HUES64 (cell line): Measurements from ENCODE around the gene ACSBG1.

ENCODE experiments used
- H3K27ac ChIP-seq: 2 replicates; pipeline ENCODE4 v1.7.0; 2013; ENCODE audit warnings: low read depth, low read length, inconsistent platforms
- H3K27me3 ChIP-seq: 2 replicates; pipeline ENCODE4 v1.6.1; 2013; ENCODE audit warnings: mild to moderate bottlenecking, low read length; ENCODE audit not compliant: insufficient read depth
- H3K36me3 ChIP-seq: 2 replicates; pipeline ENCODE4 v1.6.1; 2013; ENCODE audit warnings: mild to moderate bottlenecking, low read length; ENCODE audit not compliant: insufficient read depth
- H3K4me1 ChIP-seq: 2 replicates; pipeline ENCODE4 v1.6.1; 2013; ENCODE audit warnings: mild to moderate bottlenecking, low read length, moderate library complexity; ENCODE audit not compliant: insufficient read depth
- H3K4me3 ChIP-seq: 2 replicates; pipeline ENCODE4 v1.5.1; 2013; ENCODE audit warnings: mild to moderate bottlenecking, low read length, moderate library complexity
- H3K9ac ChIP-seq: 2 replicates; pipeline ENCODE4 v1.6.1; 2013; ENCODE audit warnings: mild to moderate bottlenecking, low read depth, low read length
- H3K9me3 ChIP-seq: 2 replicates; pipeline ENCODE4 v1.6.1; 2013; ENCODE audit warnings: low read depth, low read length; ENCODE audit not compliant: insufficient read depth
- WGBS: fragments of 150-250, 120-280 bp; methylation state at CpG from one replicate; pipeline ENCODE4 v1.1.7; 2013; ENCODE audit warnings: missing lambda C conversion rate; 5-methylcytosine and 5-hydroxymethylcytosine counted together

ACSBG1 gene

GRCh38 chr15:78265137-78265460 is 30.7 kb upstream of the ACSBG1 start:
- H3K27me3 ChIP-seq, result peaks cover 32% of the 10 kb centered on the region
- no peaks in the 10 kb centered on the region for H3K36me3 ChIP-seq
- 78% methylated on average over 12 of the region's 12 CpGs for WGBS
- H3K9me3 ChIP-seq, result no peaks in the 10 kb centered on the region
- H3K27ac ChIP-seq, result no peak overlapping the region
- no peaks in the 10 kb centered on the region for H3K4me1 ChIP-seq
- peak overlapping the region; percentile 54 for H3K4me3 ChIP-seq
- H3K9ac ChIP-seq, result peak overlapping the region; percentile 43; the same call in 1 of the 2 replicates

- Histone ChIP-seq H3K4me1 (no peaks in the 10 kb centered on the region), H3K27ac (no peak within 1 kb of the TSS), H3K27me3 (peaks cover 32% of the 10 kb centered on the region), H3K4me3 (peak within 1 kb of the TSS; percentile 54), H3K9me3 (no peaks in the 10 kb centered on the region), H3K9ac (peak within 1 kb of the TSS; percentile 56), H3K36me3 (no peaks in the 10 kb centered on the region)
- WGBS, result 57% methylated on average over 107 of the region's 107 CpGs
Observed at GRCh38 chr15:78264304-78265136, 30.2 kb upstream of the ACSBG1 start, which contains the start of gene DNAJA4. DNAJA4 (plus strand) TSS chr15:78264562; CDS start chr15:78264764, 202 bp downstream.

GRCh38 chr15:78263907-78264303 is 29.5 kb upstream of the ACSBG1 start:
- H3K9me3 ChIP-seq, result no peaks in the 10 kb centered on the region
- 88% methylated on average over 23 of the region's 23 CpGs for WGBS
- peaks cover 32% of the 10 kb centered on the region for H3K27me3 ChIP-seq
- H3K4me1 ChIP-seq, result no peaks in the 10 kb centered on the region
- H3K9ac ChIP-seq, result peak overlapping the region; percentile 56
- no peak overlapping the region for H3K27ac ChIP-seq
- peak overlapping the region; percentile 44 for H3K4me3 ChIP-seq
- H3K36me3 ChIP-seq, result no peaks in the 10 kb centered on the region

- 90% methylated on average over 7 of the region's 7 CpGs for WGBS
- H3K9me3 ChIP-seq, result no peaks in the 10 kb centered on the region
Observed at GRCh38 chr15:78263351-78263781, 29.0 kb upstream of the ACSBG1 start.

GRCh38 chr15:78261062-78261461 is 26.7 kb upstream of the ACSBG1 start:
- Histone ChIP-seq H3K27ac (no peak overlapping the region), H3K27me3 (peaks cover 32% of the 10 kb centered on the region), H3K4me1 (no peaks in the 10 kb centered on the region), H3K9ac (no peak overlapping the region), H3K36me3 (no peaks in the 10 kb centered on the region), H3K9me3 (no peaks in the 10 kb centered on the region), H3K4me3 (no peak overlapping the region)
- WGBS, result 92% methylated on average over 3 of the region's 3 CpGs

More at GRCh38 chr15:78263351-78263781, 29.0 kb upstream of the ACSBG1 start:
- Histone ChIP-seq H3K4me1 (no peaks in the 10 kb centered on the region), H3K4me3 (no peak overlapping the region), H3K27ac (no peak overlapping the region), H3K36me3 (no peaks in the 10 kb centered on the region), H3K9ac (no peak overlapping the region), H3K27me3 (peaks cover 32% of the 10 kb centered on the region)

GRCh38 chr15:78260489-78260888 is 26.1 kb upstream of the ACSBG1 start:
- H3K4me1 ChIP-seq, result no peaks in the 10 kb centered on the region
- WGBS, result 69% methylated on average over 2 of the region's 2 CpGs
- no peaks in the 10 kb centered on the region for H3K9me3 ChIP-seq
- H3K9ac ChIP-seq, result no peak overlapping the region
- H3K36me3 ChIP-seq, result no peaks in the 10 kb centered on the region
- no peak overlapping the region for H3K27ac ChIP-seq
- no peak overlapping the region for H3K4me3 ChIP-seq
- H3K27me3 ChIP-seq, result peaks cover 28% of the 10 kb centered on the region

GRCh38 chr15:78259232-78259631 is 24.9 kb upstream of the ACSBG1 start:
- H3K9ac ChIP-seq, result no peak overlapping the region
- H3K4me1 ChIP-seq, result no peaks in the 10 kb centered on the region
- H3K9me3 ChIP-seq, result no peaks in the 10 kb centered on the region
- no peak overlapping the region for H3K4me3 ChIP-seq
- H3K27me3 ChIP-seq, result peaks cover 17% of the 10 kb centered on the region
- no peaks in the 10 kb centered on the region for H3K36me3 ChIP-seq
- WGBS, result 83% methylated on average over 3 of the region's 3 CpGs
- H3K27ac ChIP-seq, result no peak overlapping the region

- H3K9me3 ChIP-seq, result no peaks in the 10 kb centered on the region
- no peak overlapping the region for H3K27ac ChIP-seq
- H3K4me1 ChIP-seq, result no peaks in the 10 kb centered on the region
- H3K27me3 ChIP-seq, result peaks cover 1% of the 10 kb centered on the region; the same call in 1 of the 2 replicates
- no peaks in the 10 kb centered on the region for H3K36me3 ChIP-seq
- no peak overlapping the region for H3K9ac ChIP-seq
- H3K4me3 ChIP-seq, result no peak overlapping the region
- WGBS, result 93% methylated on average over 3 of the region's 3 CpGs
Observed at GRCh38 chr15:78257681-78258080, 23.3 kb upstream of the ACSBG1 start.

GRCh38 chr15:78256044-78256437 is 21.7 kb upstream of the ACSBG1 start:
- Histone ChIP-seq H3K27me3 (no peaks in the 10 kb centered on the region), H3K36me3 (no peaks in the 10 kb centered on the region), H3K4me1 (no peaks in the 10 kb centered on the region), H3K9me3 (no peaks in the 10 kb centered on the region), H3K9ac (no peak overlapping the region), H3K4me3 (no peak overlapping the region), H3K27ac (no peak overlapping the region)
- 94% methylated on average over 3 of the region's 3 CpGs for WGBS

GRCh38 chr15:78255421-78256043 is 21.2 kb upstream of the ACSBG1 start:
- H3K36me3 ChIP-seq, result no peaks in the 10 kb centered on the region
- 86% methylated on average over 1 of the region's 1 CpG for WGBS

GRCh38 chr15:78251136-78251535 is 16.8 kb upstream of the ACSBG1 start:
- H3K9me3 ChIP-seq, result no peaks in the 10 kb centered on the region
- 84% methylated on average over 9 of the region's 9 CpGs for WGBS
- no peak overlapping the region for H3K27ac ChIP-seq
- H3K4me3 ChIP-seq, result no peak overlapping the region
- no peaks in the 10 kb centered on the region for H3K4me1 ChIP-seq
- no peak overlapping the region for H3K9ac ChIP-seq
- H3K27me3 ChIP-seq, result no peaks in the 10 kb centered on the region
- H3K36me3 ChIP-seq, result no peaks in the 10 kb centered on the region

More at GRCh38 chr15:78255421-78256043, 21.2 kb upstream of the ACSBG1 start:
- no peak overlapping the region for H3K9ac ChIP-seq
- H3K4me3 ChIP-seq, result no peak overlapping the region
- H3K27me3 ChIP-seq, result no peaks in the 10 kb centered on the region
- H3K4me1 ChIP-seq, result no peaks in the 10 kb centered on the region
- H3K9me3 ChIP-seq, result no peaks in the 10 kb centered on the region
- no peak overlapping the region for H3K27ac ChIP-seq
